ENCODE data around the gene GPATCH8.

GRCh38 chr17:44466339-44466738, 36.9 kb downstream of the GPATCH8 start:
- TF ChIP-seq L3MBTL2 (IDR thresholded peaks at IDR 0.05) (no peak), MYNN (IDR thresholded peaks at IDR 0.05) (no peak), MYNN (CRISPR knock-in tag; IDR thresholded peaks at IDR 0.05) (no peak), POLR2A (conservative IDR thresholded peaks at IDR 0.05) (no peak), SFPQ (IDR thresholded peaks at IDR 0.05; ENCODE audit: low read depth, low read length) (no peak), ARID1B (IDR thresholded peaks at IDR 0.05) (no peak), FOXP1 (CRISPR knock-in tag; IDR thresholded peaks at IDR 0.05) (no peak), CREB1 (IDR thresholded peaks at IDR 0.05) (no peak), CREB1 (CRISPR knock-in tag; IDR thresholded peaks at IDR 0.05) (no peak), ZNF507 (tag; conservative IDR thresholded peaks at IDR 0.05) (no peak), CTBP1 (IDR thresholded peaks at IDR 0.05; ENCODE audit: borderline replicate concordance) (no peak)

Data from K562 (cell line).